ENCODE results near the gene OR5B17. TPM values are rescaled to one million over a fixed set of nuclear protein-coding genes. Genes with fewer than 3 reads are reported as not detected.

OR5B17 gene
- total RNA-seq, 2 donors from 2014 or later: not detected

GRCh38 chr11:58391879-58392278 lies 33.0 kb upstream of the OR5B17 start:
- H3K4me1 ChIP-seq: no peaks in the 10 kb centered on the region
- intact Hi-C loops (cut with DNase I): no loop called here
- H3K9me3 ChIP-seq: no peaks in the 10 kb centered on the region
- no peaks in the 10 kb centered on the region for H3K36me3 ChIP-seq
- H3K27me3 ChIP-seq: no peaks in the 10 kb centered on the region
- DNase-seq: no peak
- H3K4me3 ChIP-seq: no peak overlapping the region
- TF ChIP-seq CTCF (IDR thresholded peaks at IDR 0.05): no peak
- no peak overlapping the region for H3K9ac ChIP-seq (ENCODE audit: low read depth in 2 of 2, low read length in 2 of 2)
- H3K27ac ChIP-seq: no peak overlapping the region

- Histone ChIP-seq H3K4me3 (no peak overlapping the region), H3K27me3 (no peaks in the 10 kb centered on the region), H3K9me3 (no peaks in the 10 kb centered on the region), H3K36me3 (no peaks in the 10 kb centered on the region), H3K4me1 (no peaks in the 10 kb centered on the region), H3K27ac (no peak overlapping the region), H3K9ac (ENCODE audit: low read depth in 2 of 2, low read length in 2 of 2) (no peak overlapping the region)
- intact Hi-C loops (cut with DNase I): no loop called here
- TF ChIP-seq CTCF (IDR thresholded peaks at IDR 0.05): no peak
- DNase-seq: no peak
These were observed 31.7 kb upstream of the OR5B17 start for GRCh38 chr11:58390551-58391063.

DNA sequence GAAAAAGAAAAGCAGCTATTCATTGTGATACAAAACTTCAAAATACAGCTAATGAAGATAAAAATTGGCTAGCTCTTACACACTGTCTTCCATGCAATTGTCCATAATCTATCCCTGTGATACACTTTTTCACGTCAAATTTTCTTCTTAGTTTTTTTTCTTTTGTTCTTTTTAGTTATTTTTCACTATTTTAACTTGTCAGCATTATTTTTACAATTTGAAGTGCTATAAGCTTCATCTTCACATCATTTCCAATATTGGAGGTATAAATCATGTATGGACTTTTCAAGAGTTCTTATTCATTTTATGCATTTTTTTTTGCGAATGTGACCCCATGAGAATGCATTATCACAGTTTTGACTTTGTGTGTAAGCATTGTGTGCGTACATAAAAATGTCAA lies 4.1 kb downstream of the OR5B17 start:
- Histone ChIP-seq H3K27ac (no peak overlapping the region), H3K9me3 (no peaks in the 10 kb centered on the region), H3K4me3 (no peak overlapping the region), H3K4me1 (no peaks in the 10 kb centered on the region), H3K9ac (ENCODE audit: low read depth in 2 of 2, low read length in 2 of 2) (no peak overlapping the region), H3K27me3 (no peaks in the 10 kb centered on the region), H3K36me3 (no peaks in the 10 kb centered on the region)
- no peak for TF ChIP-seq CTCF (IDR thresholded peaks at IDR 0.05)
- intact Hi-C loops (cut with DNase I): no loop called here
- no peak for DNase-seq

- H3K4me1 ChIP-seq: no peaks in the 10 kb centered on the region
- no peaks in the 10 kb centered on the region for H3K36me3 ChIP-seq
- H3K9me3 ChIP-seq: no peaks in the 10 kb centered on the region
- TF ChIP-seq CTCF (IDR thresholded peaks at IDR 0.05): no peak
- H3K4me3 ChIP-seq: no peak overlapping the region
- no peak overlapping the region for H3K27ac ChIP-seq
- no peaks in the 10 kb centered on the region for H3K27me3 ChIP-seq
- intact Hi-C loops (cut with DNase I): no loop called here
- H3K9ac ChIP-seq (ENCODE audit: low read depth in 2 of 2, low read length in 2 of 2): no peak overlapping the region
- DNase-seq: no peak
These were observed 13.7 kb downstream of the OR5B17 start for GRCh38 chr11:58345204-58345603.

DNA sequence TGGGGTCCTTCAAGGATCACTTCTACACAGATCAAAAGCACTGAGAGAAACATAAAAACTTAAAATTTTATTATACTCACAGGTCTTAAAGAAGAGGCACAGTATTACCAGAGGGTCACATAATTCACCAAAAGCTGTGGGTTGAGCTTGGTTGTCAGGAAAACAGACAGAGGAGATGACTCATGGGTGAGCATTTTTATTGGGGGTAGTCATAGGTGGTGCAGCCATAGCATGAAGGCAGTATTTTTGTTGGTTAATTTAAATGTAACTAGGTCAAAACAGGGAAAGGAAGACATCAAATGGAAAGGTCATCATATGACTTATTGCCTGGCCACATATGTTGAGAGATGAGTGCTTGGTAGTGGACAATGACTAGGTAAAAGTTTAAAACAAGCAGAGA lies 24.2 kb downstream of the OR5B17 start:
- no peak overlapping the region for H3K4me3 ChIP-seq
- no peaks in the 10 kb centered on the region for H3K36me3 ChIP-seq
- H3K4me1 ChIP-seq: no peaks in the 10 kb centered on the region
- TF ChIP-seq CTCF (IDR thresholded peaks at IDR 0.05): no peak
- no peak for DNase-seq
- H3K9ac ChIP-seq (ENCODE audit: low read depth in 2 of 2, low read length in 2 of 2): no peak overlapping the region
- H3K27me3 ChIP-seq: no peaks in the 10 kb centered on the region
- intact Hi-C loops (cut with DNase I): no loop called here
- no peak overlapping the region for H3K27ac ChIP-seq
- H3K9me3 ChIP-seq: no peaks in the 10 kb centered on the region

DNA sequence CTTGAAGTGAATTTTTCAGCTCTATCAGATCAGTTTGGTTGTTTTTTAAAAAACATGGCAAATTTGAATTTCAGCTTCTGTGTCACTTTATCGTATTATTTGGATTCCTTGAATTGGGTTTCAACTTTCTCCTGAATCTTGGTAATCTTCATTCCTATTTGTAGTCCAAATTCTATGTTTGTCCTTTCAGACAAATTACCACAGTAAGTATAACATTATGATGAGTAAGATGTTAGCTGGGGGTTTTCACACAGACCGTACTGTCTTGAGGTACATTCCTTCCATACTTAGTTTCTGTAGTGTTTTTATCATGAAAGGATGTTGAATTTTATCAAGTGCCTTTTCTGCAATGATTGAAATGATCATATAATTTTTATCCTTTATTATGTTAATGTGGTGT lies 28.0 kb downstream of the OR5B17 start:
- Histone ChIP-seq H3K27ac (no peak overlapping the region), H3K4me1 (no peaks in the 10 kb centered on the region), H3K27me3 (no peaks in the 10 kb centered on the region), H3K9me3 (no peaks in the 10 kb centered on the region), H3K4me3 (no peak overlapping the region), H3K9ac (ENCODE audit: low read depth in 2 of 2, low read length in 2 of 2) (no peak overlapping the region), H3K36me3 (no peaks in the 10 kb centered on the region)
- no peak for DNase-seq
- no peak for TF ChIP-seq CTCF (IDR thresholded peaks at IDR 0.05)
- intact Hi-C loops (cut with DNase I): no loop called here
